C4-2B (cell line): ENCODE data around the gene CACNB4.
"Not testable (repeated sequence)": the region's sequence is repeated elsewhere in the genome, so short reads cannot be mapped to it uniquely, and the experiment has no call there.

Source experiments
- H3K27ac ChIP-seq: fragments of 450-650 bp; 2 replicates; pipeline ENCODE4 v1.5.1; 2017
- CTCF ChIP-seq: fragments of 450-650 bp; conservative IDR thresholded peaks from 2 replicates; pipeline ENCODE4 v1.5.1; 2017; ENCODE audit warnings: mild to moderate bottlenecking
- ZFX ChIP-seq: fragments of 450-650 bp; IDR thresholded peaks from 2 replicates; pipeline ENCODE4 v1.6.1; 2017

CACNB4 gene

GRCh38 chr2:152028182-152028862, 70.5 kb downstream of the CACNB4 start:
- no peak overlapping the region for H3K27ac ChIP-seq
- TF ChIP-seq CTCF (no peak), ZFX (no peak)

- H3K27ac ChIP-seq: no peak overlapping the region
- TF ChIP-seq ZFX (no peak), CTCF (peak; percentile 98)
Observed at GRCh38 chr2:152025678-152026287, 73.1 kb downstream of the CACNB4 start.

- TF ChIP-seq ZFX: no peak
- no peak for TF ChIP-seq CTCF
- no peak overlapping the region for H3K27ac ChIP-seq
Observed at GRCh38 chr2:152024477-152024876, 74.4 kb downstream of the CACNB4 start.

GRCh38 chr2:152022090-152022489, 76.8 kb downstream of the CACNB4 start:
- no peak for TF ChIP-seq ZFX
- TF ChIP-seq CTCF: no peak
- no peak overlapping the region for H3K27ac ChIP-seq

- not testable (repeated sequence) for H3K27ac ChIP-seq
Observed at GRCh38 chr2:152021001-152021400, 77.8 kb downstream of the CACNB4 start.

- TF ChIP-seq ZFX (no peak), CTCF (no peak)
Observed at GRCh38 chr2:152019732-152020131, 79.1 kb downstream of the CACNB4 start.

GRCh38 chr2:152016181-152017120, 82.4 kb downstream of the CACNB4 start:
- no peak for TF ChIP-seq CTCF
- TF ChIP-seq ZFX: no peak
- no peak overlapping the region for H3K27ac ChIP-seq

More at GRCh38 chr2:152019732-152020131, 79.1 kb downstream of the CACNB4 start:
- no peak overlapping the region for H3K27ac ChIP-seq
